Erythroblast (primary cell): ENCODE results near the gene ERBB4.

Experiments used
- GATA1 ChIP-seq: IDR thresholded peaks from 2 replicates; pipeline ENCODE4 v1.6.1; 2011; ENCODE audit warnings: low read depth, mild to moderate bottlenecking, control low read depth, low read length, moderate library complexity
- POLR2A ChIP-seq: IDR thresholded peaks from 2 replicates; pipeline ENCODE4 v1.6.1; 2011; ENCODE audit warnings: mild to moderate bottlenecking, low read length

- TF ChIP-seq POLR2A = no peak
- no peak for TF ChIP-seq GATA1
Measured at GRCh38 chr2:211376410-211376809, 1162.2 kb downstream of the ERBB4 start.
